Heart left ventricle (tissue), 16 donors: ENCODE data around the gene PFKFB2. TPM values are rescaled to one million over a fixed set of nuclear protein-coding genes. Genes with fewer than 3 reads are reported as not detected.

Source experiments
- ATAC-seq, 4 donors: fragments of 200-7000 bp; cut with Tn5 transposase; one replicate each; pipeline ENCODE4 v1.9.1; 2020 to 2022; ENCODE audit warnings: moderate library complexity in 4 of 4, mild to moderate bottlenecking in 3 of 4, moderate number of reproducible peaks in 1 of 4
- DNase-seq, 5 donors: peaks; one replicate each; pipeline ENCODE4 v3.0.0-alpha.2; 2020
- H3K27ac ChIP-seq, 12 donors: fragments of 200-600 bp; sonication (generic) in 4 of 12; one replicate each; pipeline versions ENCODE4 v1.5.0 to v1.8.0; 2016 to 2022; ENCODE audit warnings: mild to moderate bottlenecking in 2 of 12
- H3K27me3 ChIP-seq, 9 donors: fragments of 200-600 bp; sonication (generic) in 2 of 9; one replicate each; pipeline versions ENCODE4 v1.5.1 to v1.8.0; 2016 to 2022; ENCODE audit warnings: mild to moderate bottlenecking in 3 of 9
- H3K36me3 ChIP-seq, 9 donors: fragments of 200-600 bp; sonication (generic) in 2 of 9; one replicate each; pipeline versions ENCODE4 v1.5.0 to v1.8.0; 2018 to 2022; ENCODE audit warnings: mild to moderate bottlenecking in 2 of 9
- H3K4me1 ChIP-seq, 12 donors: fragments of 200-600 bp; sonication (generic) in 4 of 12; one replicate each; pipeline versions ENCODE4 v1.5.0 to v1.8.0; 2016 to 2022; ENCODE audit warnings: mild to moderate bottlenecking in 3 of 12
- H3K4me3 ChIP-seq, 12 donors: fragments of 200-600 bp; sonication (generic) in 4 of 12; one replicate each; pipeline versions ENCODE4 v1.5.0 to v1.8.0; 2017 to 2022; ENCODE audit warnings: mild to moderate bottlenecking in 9 of 12, moderate library complexity in 4 of 12
- H3K9me3 ChIP-seq, 12 donors: fragments of 200-600 bp; sonication (generic) in 4 of 12; one replicate each; pipeline versions ENCODE4 v1.5.0 to v1.8.0; 2016 to 2022; ENCODE audit warnings: mild to moderate bottlenecking in 1 of 12
- CTCF ChIP-seq, 12 donors: fragments of 200-600 bp; sonication (generic) in 4 of 12; IDR thresholded peaks; one replicate each; pipeline versions ENCODE4 v1.5.0 to v1.8.0; 2018 to 2022; ENCODE audit warnings: antibody characterized with exemption in 12 of 12, mild to moderate bottlenecking in 5 of 12
- POLR2A ChIP-seq, 2 donors: fragments of 450-650 bp; IDR thresholded peaks; one replicate each; pipeline ENCODE4 v1.6.1; 2017; ENCODE audit warnings: antibody characterized with exemption in 2 of 2, mild to moderate bottlenecking in 2 of 2, moderate library complexity in 2 of 2
- WGBS, 4 donors: extraction: QIAGEN DNeasy Blood & Tissue Kit in 2 of 4; methylation state at CpG; one replicate each; pipeline versions ENCODE4 v1.1.5 to v1.1.7; 2013 to 2018; 5-methylcytosine and 5-hydroxymethylcytosine counted together
- intact Hi-C, 10 donors: fragments of 100-400 bp; cut with DNase I; formaldehyde crosslinking; loops; one replicate each; pipeline versions ENCODE4 v1.11.1 to v1.14.2; 2022
- polyA plus RNA-seq, 2 donors: library from polyadenylated mRNA; stranded (reverse); fragments of 200-250 nt; gene quantifications; one replicate each; pipeline ENCODE4 v1.2.3, GENCODE V29; 2013
- total RNA-seq, 9 donors: library from RNA; depleted of rRNA in 2 of 9; stranded (reverse); fragments of >200 nt in 2 of 9; fragmentation: NEBNext Ultra II Directional in 3 of 9; extraction: Animal tissue kit (Norgen Biotek cat#: 25700) in 3 of 9; gene quantifications; one replicate each; pipeline versions ENCODE4 v1.1.0 to v1.2.4, GENCODE V29; 2016 to 2023
- donor health status: ischemic (EF 13 %, LVEDD 7.1; RV severe dilation, severe dysfunction).
- donor health status: healthy with polysubstance abuse.
- donor health status: DM: no; HTN: yes; CAD: no.
- donor health status: DM: no; HTN: no; CAD: no.
- donor health status: ischemic (EF 25% LVEDD 6.9; RV normal size, moderate dysfunction).
- donor health status: ischemic (EF 25% LVEDD 5.7; RV mildly dilated, moderate dysfunction).
- donor health status: healthy.
- donor health status: DM: yes; HTN: yes; CAD: no.
- donor health status: ischemic (EF 35%, LVEDD 5.7; RV mildly dilated, moderate dysfunction).
- donor health status: nonischemic (EF 11% LVEDD 7.7; RV severe dilation, severe dysfunction).
- donor health status: DM: yes; HTN: yes; CAD: no.
- donor health status: PGD.
- donor health status: ischemic (EF 29% LVEDD 5.4; RV normal size, mild dysfunction).
- donor health status: nonischemic (EF 23%, LVEDD 6.1; RV moderate dilation, normal function).

The PFKFB2 gene
- total and polyA plus RNA-seq, 11 donors: 16.0 to 130 (median 58.7) TPM

- Histone ChIP-seq H3K27ac (peak overlapping the region in 7 of 12 donors; percentile 3 to 85 (median 34)), H3K36me3 (peaks cover 0 to 95% (median 86%) of the 10 kb centered on the region in 9 donors), H3K4me1 (peaks cover 0 to 56% (median 8%) of the 10 kb centered on the region in 12 donors), H3K9me3 (no peaks in the 10 kb centered on the region), H3K27me3 (no peaks in the 10 kb centered on the region), H3K4me3 (peak overlapping the region in 4 of 12 donors; percentile 40 to 56 (median 44))
- no peak for ATAC-seq
- TF ChIP-seq POLR2A (IDR thresholded peaks at IDR 0.05): no peak
- no peak for TF ChIP-seq CTCF (IDR thresholded peaks at IDR 0.05)
- no peak for DNase-seq
- intact Hi-C loops: no loop called here
- WGBS, 4 donors: 51 to 60% (median 55%) methylated on average over 3 of the region's 3 CpGs
Observed at GRCh38 chr1:207067185-207067584, 14.1 kb downstream of the PFKFB2 start.

- ATAC-seq (no peak), DNase-seq (no peak)
- WGBS, 4 donors: 68 to 78% (median 77%) methylated on average over 5 of the region's 5 CpGs
- peaks cover 0 to 60% (median 8%) of the 10 kb centered on the region in 12 donors for H3K4me1 ChIP-seq
- H3K9me3 ChIP-seq: no peaks in the 10 kb centered on the region
- intact Hi-C loops: no loop called here
- H3K27ac ChIP-seq: peak overlapping the region in 7 of 12 donors; percentile 3 to 85 (median 34)
- TF ChIP-seq CTCF (IDR thresholded peaks at IDR 0.05): no peak
- no peak for TF ChIP-seq POLR2A (IDR thresholded peaks at IDR 0.05)
- no peaks in the 10 kb centered on the region for H3K27me3 ChIP-seq
- peak overlapping the region in 3 of 12 donors; percentile 43 to 56 (median 44) for H3K4me3 ChIP-seq
- peaks cover 0 to 95% (median 86%) of the 10 kb centered on the region in 9 donors for H3K36me3 ChIP-seq
Observed at GRCh38 chr1:207067665-207068064, 14.6 kb downstream of the PFKFB2 start.

GRCh38 chr1:207069061-207069460 is 16.0 kb downstream of the PFKFB2 start:
- Histone ChIP-seq H3K27ac (peak overlapping the region in 10 of 12 donors; percentile 32 to 83 (median 66)), H3K36me3 (peaks cover 0 to 96% (median 80%) of the 10 kb centered on the region in 9 donors), H3K27me3 (no peaks in the 10 kb centered on the region), H3K4me3 (peak overlapping the region in 1 of 12 donors; percentile 15), H3K9me3 (no peaks in the 10 kb centered on the region), H3K4me1 (peaks cover 0 to 70% (median 8%) of the 10 kb centered on the region in 12 donors)
- intact Hi-C loops: no loop called here
- TF ChIP-seq CTCF (IDR thresholded peaks at IDR 0.05) (no peak), POLR2A (IDR thresholded peaks at IDR 0.05) (no peak)
- ATAC-seq: peak in 3 of 4 donors; percentile 45 to 79 (median 73)
- DNase-seq: peak in 1 of 5 donors; percentile 50
- 52 to 64% (median 57%) methylated on average over 3 of the region's 3 CpGs for WGBS, 4 donors

GRCh38 chr1:207069858-207070506 is 16.9 kb downstream of the PFKFB2 start:
- peaks cover 0 to 72% (median 9%) of the 10 kb centered on the region in 12 donors for H3K4me1 ChIP-seq
- WGBS, 4 donors: 49 to 90% (median 66%) methylated on average over 1 to 5 of the region's 5 CpGs

More at GRCh38 chr1:207069858-207070506, 16.9 kb downstream of the PFKFB2 start:
- intact Hi-C loops: loop anchor here in 1 of 10 donors (10.0 kb wide), 1 partner anchor 155 kb away; no protein-coding TSS in a partner anchor
- Histone ChIP-seq H3K36me3 (peaks cover 0 to 99% (median 72%) of the 10 kb centered on the region in 9 donors), H3K27me3 (no peaks in the 10 kb centered on the region), H3K9me3 (no peaks in the 10 kb centered on the region), H3K27ac (peak overlapping the region in 11 of 12 donors; percentile 25 to 83 (median 67)), H3K4me3 (no peak overlapping the region)
- DNase-seq (peak; percentile 62 to 83 (median 68)), ATAC-seq (peak; percentile 63 to 86 (median 80))
- TF ChIP-seq CTCF (IDR thresholded peaks at IDR 0.05): no peak
